ENCODE results near the gene OCIAD2.
"Not testable (repeated sequence)": the region's sequence is repeated elsewhere in the genome, so short reads cannot be mapped to it uniquely, and the experiment has no call there.

OCIAD2 gene

GRCh38 chr4:48851651-48852050 lies 54.9 kb downstream of the OCIAD2 start:
- DNase-seq: no peak

- not testable (repeated sequence) for DNase-seq
Measured at GRCh38 chr4:48848799-48849198, 57.8 kb downstream of the OCIAD2 start.

- no peak for DNase-seq
Measured at GRCh38 chr4:48844843-48845242, 61.7 kb downstream of the OCIAD2 start.

- no peak for DNase-seq
Measured at GRCh38 chr4:48841045-48841827, 65.3 kb downstream of the OCIAD2 start.

- DNase-seq: no peak
Measured at GRCh38 chr4:48836658-48837057, 69.9 kb downstream of the OCIAD2 start.

All from CD4-positive, alpha-beta T cell treated with Interleukin-4 for 1 hour (primary cell).